Measurements from ENCODE around the gene FBLN7. TPM values are rescaled to one million over a fixed set of nuclear protein-coding genes. Genes with fewer than 3 reads are reported as not detected.

Gene FBLN7
- total RNA-seq, 4 donors from 2014 or later = 1.1 to 4.2 (median 1.3) TPM; not detected in 1

DNA sequence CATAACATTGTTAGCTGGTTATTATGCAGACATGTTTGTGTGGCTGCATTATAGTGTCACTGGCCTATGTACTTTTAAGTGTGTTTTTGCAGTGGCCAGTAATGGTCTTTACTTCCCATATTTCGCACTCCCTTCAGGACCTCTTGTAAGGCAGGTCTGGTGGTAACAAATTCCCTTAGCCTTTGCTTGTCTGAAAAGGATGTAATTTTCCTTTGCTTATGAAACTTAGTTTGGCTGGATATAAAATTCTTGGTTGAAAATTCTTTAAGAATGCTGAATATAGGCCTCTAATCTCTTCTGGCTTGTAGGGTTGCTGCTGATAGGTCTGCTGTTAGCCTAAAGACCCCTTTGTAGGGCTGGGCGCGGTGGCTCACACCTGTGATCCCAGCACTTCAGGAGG lies 82.0 kb downstream of the FBLN7 start:
- no peaks in the 10 kb centered on the region for H3K27me3 ChIP-seq
- WGBS, 2 donors (ENCODE audit: low coverage in 1 of 2) = 86 to 100% methylated on average over 1 of the region's 3 CpGs
- no peak for TF ChIP-seq POLR2AphosphoS5 (IDR thresholded peaks at IDR 0.05)
- no peak for TF ChIP-seq POLR2A (IDR thresholded peaks at IDR 0.05)
- TF ChIP-seq, protein P1, sequence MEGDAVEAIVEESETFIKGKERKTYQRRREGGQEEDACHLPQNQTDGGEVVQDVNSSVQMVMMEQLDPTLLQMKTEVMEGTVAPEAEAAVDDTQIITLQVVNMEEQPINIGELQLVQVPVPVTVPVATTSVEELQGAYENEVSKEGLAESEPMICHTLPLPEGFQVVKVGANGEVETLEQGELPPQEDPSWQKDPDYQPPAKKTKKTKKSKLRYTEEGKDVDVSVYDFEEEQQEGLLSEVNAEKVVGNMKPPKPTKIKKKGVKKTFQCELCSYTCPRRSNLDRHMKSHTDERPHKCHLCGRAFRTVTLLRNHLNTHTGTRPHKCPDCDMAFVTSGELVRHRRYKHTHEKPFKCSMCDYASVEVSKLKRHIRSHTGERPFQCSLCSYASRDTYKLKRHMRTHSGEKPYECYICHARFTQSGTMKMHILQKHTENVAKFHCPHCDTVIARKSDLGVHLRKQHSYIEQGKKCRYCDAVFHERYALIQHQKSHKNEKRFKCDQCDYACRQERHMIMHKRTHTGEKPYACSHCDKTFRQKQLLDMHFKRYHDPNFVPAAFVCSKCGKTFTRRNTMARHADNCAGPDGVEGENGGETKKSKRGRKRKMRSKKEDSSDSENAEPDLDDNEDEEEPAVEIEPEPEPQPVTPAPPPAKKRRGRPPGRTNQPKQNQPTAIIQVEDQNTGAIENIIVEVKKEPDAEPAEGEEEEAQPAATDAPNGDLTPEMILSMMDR (IDR thresholded peaks at IDR 0.05) = no peak
- TF ChIP-seq EP300 (IDR thresholded peaks at IDR 0.05) = no peak
- no peak overlapping the region for H3K27ac ChIP-seq
- ATAC-seq = no peak
- H3K4me1 ChIP-seq = no peaks in the 10 kb centered on the region
- no peak overlapping the region for H3K4me3 ChIP-seq
- H3K36me3 ChIP-seq = peaks cover 0 to 17% of the 10 kb centered on the region in 2 donors
- H3K9me3 ChIP-seq = peaks cover 0 to 6% (median 0%) of the 10 kb centered on the region in 3 donors

DNA sequence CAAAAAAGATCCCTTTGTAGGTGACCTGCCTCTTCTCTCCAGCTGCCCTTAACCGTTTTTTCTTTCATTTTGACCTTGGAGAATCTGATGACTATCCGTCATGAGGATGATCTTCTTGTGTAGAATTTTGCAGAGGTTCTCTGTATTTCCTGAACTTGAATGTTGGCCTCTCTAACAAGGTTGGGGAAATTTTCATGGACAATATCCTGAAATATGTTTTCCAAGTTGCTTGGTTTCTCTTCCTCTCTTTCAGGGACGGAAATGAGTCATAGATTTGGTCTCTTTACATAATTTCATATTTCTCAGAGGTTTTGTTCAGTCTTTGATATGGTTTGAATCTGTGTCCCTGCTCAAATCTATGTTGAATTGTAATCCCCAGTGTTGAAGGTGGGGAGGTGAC lies 82.6 kb downstream of the FBLN7 start:
- TF ChIP-seq POLR2A (IDR thresholded peaks at IDR 0.05) = no peak
- Histone ChIP-seq H3K9me3 (peaks cover 0 to 6% (median 0%) of the 10 kb centered on the region in 3 donors), H3K27me3 (no peaks in the 10 kb centered on the region), H3K4me3 (no peak overlapping the region), H3K4me1 (no peaks in the 10 kb centered on the region), H3K36me3 (peaks cover 0 to 17% of the 10 kb centered on the region in 2 donors), H3K27ac (no peak overlapping the region)
- 95 to 100% methylated on average over 3 of the region's 3 CpGs for WGBS, 2 donors (ENCODE audit: low coverage in 1 of 2)
- ATAC-seq = no peak

DNA sequence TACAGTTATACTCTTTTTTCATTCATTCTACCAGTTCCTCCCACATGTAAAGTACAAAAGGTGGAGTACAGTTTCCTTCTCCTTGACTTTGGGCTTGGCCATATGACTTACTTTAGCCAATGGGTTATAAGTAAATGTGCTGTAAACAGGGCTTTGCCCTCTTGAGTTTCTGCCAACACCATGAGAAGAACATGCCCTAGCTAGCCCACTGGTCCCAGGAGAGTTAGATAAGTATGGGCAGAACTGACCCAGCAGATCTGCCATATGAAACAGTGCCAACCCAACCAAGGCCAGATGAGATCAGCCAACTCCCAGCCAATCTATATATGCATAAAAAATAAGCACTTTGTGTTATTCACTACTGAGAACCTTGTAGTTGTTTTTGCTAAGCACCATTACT lies 91.2 kb downstream of the FBLN7 start:
- Histone ChIP-seq H3K4me3 (no peak overlapping the region), H3K27me3 (no peaks in the 10 kb centered on the region), H3K4me1 (no peaks in the 10 kb centered on the region), H3K27ac (no peak overlapping the region), H3K36me3 (peaks cover 0 to 24% of the 10 kb centered on the region in 2 donors), H3K9me3 (no peaks in the 10 kb centered on the region)
- TF ChIP-seq, protein P1 (IDR thresholded peaks at IDR 0.05) = no peak
- TF ChIP-seq EP300 (IDR thresholded peaks at IDR 0.05) (no peak), POLR2A (IDR thresholded peaks at IDR 0.05) (no peak), POLR2AphosphoS5 (IDR thresholded peaks at IDR 0.05) (no peak)
- ATAC-seq = no peak

DNA sequence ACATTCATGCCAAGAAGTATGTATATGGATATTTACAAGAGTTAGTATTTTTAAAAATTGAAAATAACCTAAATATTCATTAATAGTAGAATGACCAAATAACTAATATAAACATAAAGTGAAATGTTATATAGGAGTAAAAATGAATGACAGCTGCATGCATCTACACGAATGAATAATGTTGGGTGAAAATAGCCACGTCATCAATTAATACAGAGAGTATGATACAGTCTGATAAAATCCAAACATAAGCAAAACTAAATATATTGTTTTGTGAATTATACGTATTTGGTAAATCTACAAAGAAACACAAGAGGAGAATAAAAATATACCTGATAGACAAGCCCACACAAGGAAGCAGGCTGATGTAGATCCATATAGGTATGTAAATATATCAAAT lies 92.2 kb downstream of the FBLN7 start:
- Histone ChIP-seq H3K9me3 (no peaks in the 10 kb centered on the region), H3K4me1 (no peaks in the 10 kb centered on the region), H3K4me3 (no peak overlapping the region), H3K27ac (no peak overlapping the region), H3K36me3 (peaks cover 0 to 21% of the 10 kb centered on the region in 2 donors), H3K27me3 (no peaks in the 10 kb centered on the region)
- ATAC-seq = no peak
- 89 to 96% methylated on average over 3 of the region's 3 CpGs for WGBS, 2 donors (ENCODE audit: low coverage in 1 of 2)
- TF ChIP-seq EP300 (IDR thresholded peaks at IDR 0.05) (no peak), POLR2A (IDR thresholded peaks at IDR 0.05) (no peak), POLR2AphosphoS5 (IDR thresholded peaks at IDR 0.05) (no peak)

Other genes starting within 250 kb of the FBLN7 start
- 10 to 100 TPM; 13.2 to 47.4 (median 32.3) TPM for gene MERTK, start 239.8 kb upstream of the FBLN7 start, total RNA-seq
- gene TMEM87B, start 83.1 kb upstream of the FBLN7 start, total RNA-seq = 10 to 100 TPM; 12.5 to 25.4 (median 22.8) TPM
- 10 to 100 TPM in 2 of 4 donors, 1 to 10 TPM in 2; 3.4 to 14.3 (median 8.5) TPM for gene ZC3H8, start 116.7 kb downstream of the FBLN7 start, total RNA-seq
- gene ZC3H6, start 137.2 kb downstream of the FBLN7 start, total RNA-seq = 10 to 100 TPM; 13.7 to 30.7 (median 17.3) TPM

All from gastroesophageal sphincter (tissue), 4 donors.